Activated naive CD8-positive, alpha-beta T cell treated with anti-CD3 and anti-CD28 coated beads, Interleukin-2, amount 50 U/mL, for 24 hours (primary cell): ENCODE measurements around the gene SCN2A.

Source experiments
- ATAC-seq: fragments of 150-1000 bp; cut with Tn5 transposase; one replicate; pipeline ENCODE4 v1.10.0; 2021
- DNase-seq: peaks from one replicate; pipeline ENCODE4 v3.0.0; 2021
- H3K27ac Mint-ChIP-seq: one replicate; pipeline ENCODE4 v1.8.0; 2021; ENCODE audit warnings: mild to moderate bottlenecking, mixed read lengths
- H3K27me3 Mint-ChIP-seq: one replicate; pipeline ENCODE4 v1.8.0; 2021; ENCODE audit warnings: mixed read lengths
- H3K36me3 Mint-ChIP-seq: one replicate; pipeline ENCODE4 v1.8.0; 2021; ENCODE audit warnings: low read depth, mixed read lengths
- H3K4me1 Mint-ChIP-seq: one replicate; pipeline ENCODE4 v1.8.0; 2021; ENCODE audit warnings: mixed read lengths
- H3K4me3 Mint-ChIP-seq: one replicate; pipeline ENCODE4 v1.8.0; 2021; ENCODE audit warnings: mild to moderate bottlenecking, moderate library complexity, mixed read lengths
- H3K9me3 Mint-ChIP-seq: one replicate; pipeline ENCODE4 v1.8.0; 2021; ENCODE audit warnings: mixed read lengths

The SCN2A gene

GRCh38 chr2:165277860-165278656 lies 38.8 kb downstream of the SCN2A start:
- Mint-ChIP-seq H3K9me3 (no peaks in the 10 kb centered on the region), H3K4me3 (no peak overlapping the region), H3K36me3 (no peaks in the 10 kb centered on the region), H3K27me3 (peaks cover 1% of the 10 kb centered on the region), H3K27ac (peak overlapping the region; percentile 24), H3K4me1 (peaks cover 22% of the 10 kb centered on the region)
- ATAC-seq: peak; percentile 11
- DNase-seq: no peak

- Mint-ChIP-seq H3K36me3 (no peaks in the 10 kb centered on the region), H3K27ac (no peak overlapping the region), H3K4me1 (peaks cover 10% of the 10 kb centered on the region), H3K27me3 (peaks cover 1% of the 10 kb centered on the region), H3K4me3 (no peak overlapping the region), H3K9me3 (no peaks in the 10 kb centered on the region)
- no peak for ATAC-seq
- DNase-seq: no peak
Observed at GRCh38 chr2:165280356-165280755, 41.1 kb downstream of the SCN2A start.

GRCh38 chr2:165281387-165281786 lies 42.2 kb downstream of the SCN2A start:
- no peaks in the 10 kb centered on the region for H3K9me3 Mint-ChIP-seq
- DNase-seq: no peak
- ATAC-seq: no peak

GRCh38 chr2:165283342-165283741 lies 44.1 kb downstream of the SCN2A start:
- no peak for ATAC-seq
- DNase-seq: no peak
- no peaks in the 10 kb centered on the region for H3K9me3 Mint-ChIP-seq

More at GRCh38 chr2:165281387-165281786, 42.2 kb downstream of the SCN2A start:
- Mint-ChIP-seq H3K4me3 (no peak overlapping the region), H3K36me3 (no peaks in the 10 kb centered on the region), H3K27ac (no peak overlapping the region), H3K4me1 (peaks cover 10% of the 10 kb centered on the region), H3K27me3 (peaks cover 1% of the 10 kb centered on the region)

GRCh38 chr2:165287094-165287778 lies 48.0 kb downstream of the SCN2A start:
- ATAC-seq (no peak), DNase-seq (no peak)
- Mint-ChIP-seq H3K27me3 (peaks cover 5% of the 10 kb centered on the region), H3K4me3 (no peak overlapping the region), H3K9me3 (no peaks in the 10 kb centered on the region), H3K36me3 (no peaks in the 10 kb centered on the region), H3K27ac (no peak overlapping the region), H3K4me1 (no peaks in the 10 kb centered on the region)

More at GRCh38 chr2:165283342-165283741, 44.1 kb downstream of the SCN2A start:
- Mint-ChIP-seq H3K4me3 (no peak overlapping the region), H3K27ac (no peak overlapping the region), H3K27me3 (peaks cover 1% of the 10 kb centered on the region), H3K36me3 (no peaks in the 10 kb centered on the region), H3K4me1 (peaks cover 2% of the 10 kb centered on the region)

- Mint-ChIP-seq H3K36me3 (no peaks in the 10 kb centered on the region), H3K27ac (no peak overlapping the region), H3K4me3 (no peak overlapping the region), H3K4me1 (peaks cover under 1% of the 10 kb centered on the region), H3K27me3 (peaks cover 5% of the 10 kb centered on the region), H3K9me3 (no peaks in the 10 kb centered on the region)
- ATAC-seq (no peak), DNase-seq (no peak)
Observed at GRCh38 chr2:165289069-165289468, 49.9 kb downstream of the SCN2A start.

- DNase-seq: peak; percentile 14
- peaks cover 3% of the 10 kb centered on the region for H3K4me1 Mint-ChIP-seq
- H3K9me3 Mint-ChIP-seq: no peaks in the 10 kb centered on the region
- peak; percentile 100 for ATAC-seq
- no peak overlapping the region for H3K27ac Mint-ChIP-seq
- no peaks in the 10 kb centered on the region for H3K36me3 Mint-ChIP-seq
- H3K4me3 Mint-ChIP-seq: no peak overlapping the region
- H3K27me3 Mint-ChIP-seq: peaks cover 5% of the 10 kb centered on the region
Observed at GRCh38 chr2:165293440-165294420, 54.5 kb downstream of the SCN2A start.

GRCh38 chr2:165294912-165295311 lies 55.7 kb downstream of the SCN2A start:
- no peak for DNase-seq
- ATAC-seq: no peak
- Mint-ChIP-seq H3K36me3 (no peaks in the 10 kb centered on the region), H3K4me3 (no peak overlapping the region), H3K9me3 (no peaks in the 10 kb centered on the region), H3K27ac (no peak overlapping the region), H3K4me1 (peaks cover 3% of the 10 kb centered on the region), H3K27me3 (peaks cover 5% of the 10 kb centered on the region)

- Mint-ChIP-seq H3K36me3 (no peaks in the 10 kb centered on the region), H3K27me3 (peaks cover 5% of the 10 kb centered on the region), H3K9me3 (no peaks in the 10 kb centered on the region), H3K4me3 (no peak overlapping the region), H3K4me1 (peaks cover 3% of the 10 kb centered on the region), H3K27ac (no peak overlapping the region)
- no peak for ATAC-seq
- DNase-seq: no peak
Observed at GRCh38 chr2:165295643-165296042, 56.4 kb downstream of the SCN2A start.

- Mint-ChIP-seq H3K36me3 (no peaks in the 10 kb centered on the region), H3K9me3 (no peaks in the 10 kb centered on the region), H3K4me3 (no peak overlapping the region), H3K27me3 (no peaks in the 10 kb centered on the region), H3K27ac (no peak overlapping the region), H3K4me1 (no peaks in the 10 kb centered on the region)
- no peak for ATAC-seq
- DNase-seq: no peak
Observed at GRCh38 chr2:165305391-165306096, 66.3 kb downstream of the SCN2A start.

- Mint-ChIP-seq H3K36me3 (no peaks in the 10 kb centered on the region), H3K4me1 (no peaks in the 10 kb centered on the region), H3K9me3 (no peaks in the 10 kb centered on the region), H3K4me3 (no peak overlapping the region), H3K27me3 (peaks cover 2% of the 10 kb centered on the region), H3K27ac (no peak overlapping the region)
- ATAC-seq (no peak), DNase-seq (no peak)
Observed at GRCh38 chr2:165307317-165307716, 68.1 kb downstream of the SCN2A start.

- no peak overlapping the region for H3K4me3 Mint-ChIP-seq
- no peaks in the 10 kb centered on the region for H3K9me3 Mint-ChIP-seq
- no peaks in the 10 kb centered on the region for H3K4me1 Mint-ChIP-seq
- H3K27ac Mint-ChIP-seq: no peak overlapping the region
- DNase-seq (no peak), ATAC-seq (no peak)
- H3K36me3 Mint-ChIP-seq: no peaks in the 10 kb centered on the region
- peaks cover 2% of the 10 kb centered on the region for H3K27me3 Mint-ChIP-seq
Observed at GRCh38 chr2:165311949-165312348, 72.7 kb downstream of the SCN2A start.

- Mint-ChIP-seq H3K27ac (no peak overlapping the region), H3K9me3 (no peaks in the 10 kb centered on the region), H3K4me1 (no peaks in the 10 kb centered on the region), H3K27me3 (peaks cover 2% of the 10 kb centered on the region), H3K4me3 (no peak overlapping the region), H3K36me3 (no peaks in the 10 kb centered on the region)
- no peak for ATAC-seq
- DNase-seq: no peak
Observed at GRCh38 chr2:165312999-165313398, 73.8 kb downstream of the SCN2A start.

GRCh38 chr2:165313509-165313908 lies 74.3 kb downstream of the SCN2A start:
- Mint-ChIP-seq H3K4me3 (no peak overlapping the region), H3K9me3 (no peaks in the 10 kb centered on the region), H3K4me1 (no peaks in the 10 kb centered on the region), H3K27me3 (peaks cover 2% of the 10 kb centered on the region), H3K27ac (no peak overlapping the region), H3K36me3 (no peaks in the 10 kb centered on the region)
- ATAC-seq (no peak), DNase-seq (no peak)
